Liver (tissue), 9 donors: Measurements from ENCODE around the gene SPTBN2. TPM values are rescaled to one million over a fixed set of nuclear protein-coding genes. Genes with fewer than 3 reads are reported as not detected.

Source experiments
- DNase-seq: peaks from one replicate; pipeline ENCODE4 v3.0.0-alpha.2; 2017; ENCODE audit warnings: low spot score
- H3K27ac ChIP-seq, 2 donors: one replicate each; pipeline ENCODE4 v1.7.0; 2013; ENCODE audit warnings: inconsistent platforms in 2 of 2, low read length in 2 of 2, control low read depth in 1 of 2, low read depth in 1 of 2, mild to moderate bottlenecking in 1 of 2
- H3K27me3 ChIP-seq, 4 donors: one replicate each; pipeline versions ENCODE4 v1.6.1 to v1.7.0; 2013; ENCODE audit warnings: low read length in 3 of 4, inconsistent platforms in 1 of 4, mild to moderate bottlenecking in 1 of 4, moderate library complexity in 1 of 4; ENCODE audit not compliant: control insufficient read depth in 4 of 4, insufficient read depth in 4 of 4
- H3K36me3 ChIP-seq, 4 donors: one replicate each; pipeline versions ENCODE4 v1.6.1 to v1.7.0; 2013; ENCODE audit warnings: low read length in 3 of 4, mild to moderate bottlenecking in 3 of 4, low read depth in 1 of 4, moderate library complexity in 1 of 4; ENCODE audit not compliant: control insufficient read depth in 4 of 4, insufficient read depth in 3 of 4
- H3K4me1 ChIP-seq, 4 donors: one replicate each; pipeline versions ENCODE4 v1.6.1 to v1.7.0; 2013; ENCODE audit warnings: low read length in 3 of 4, mild to moderate bottlenecking in 3 of 4, moderate library complexity in 1 of 4; ENCODE audit not compliant: control insufficient read depth in 4 of 4, insufficient read depth in 4 of 4
- H3K4me3 ChIP-seq, 3 donors: one replicate each; pipeline versions ENCODE4 v1.6.1 to v1.7.0; 2013; ENCODE audit warnings: low read length in 3 of 3, control low read depth in 1 of 3, low read depth in 1 of 3, mild to moderate bottlenecking in 1 of 3
- H3K9ac ChIP-seq, 2 donors: one replicate each; pipeline ENCODE4 v1.7.0; 2013; ENCODE audit warnings: low read length in 2 of 2, mild to moderate bottlenecking in 2 of 2, moderate library complexity in 2 of 2, control low read depth in 1 of 2, low read depth in 1 of 2
- H3K9me3 ChIP-seq, 4 donors: one replicate each; pipeline versions ENCODE4 v1.6.1 to v1.7.0; 2013; ENCODE audit warnings: low read length in 3 of 4; ENCODE audit not compliant: control insufficient read depth in 4 of 4
- ATF3 ChIP-seq: IDR thresholded peaks from 2 replicates; pipeline ENCODE4 v1.6.1; 2016; ENCODE audit warnings: antibody characterized with exemption
- EGR1 ChIP-seq, 2 donors: IDR thresholded peaks; 2 replicates each; pipeline ENCODE4 v1.6.1; 2016 to 2018; ENCODE audit warnings: antibody characterized with exemption in 2 of 2, low read depth in 2 of 2
- FOXA1 ChIP-seq: IDR thresholded peaks from 2 replicates; pipeline ENCODE4 v1.6.1; 2016; ENCODE audit warnings: antibody characterized with exemption
- FOXA2 ChIP-seq: IDR thresholded peaks from 2 replicates; pipeline ENCODE4 v1.6.1; 2016; ENCODE audit warnings: antibody characterized with exemption
- GABPA ChIP-seq, 2 donors: IDR thresholded peaks in 1 of 2; conservative IDR thresholded peaks in 1 of 2; 2 replicates each; pipeline ENCODE4 v1.6.1; 2016; ENCODE audit warnings: antibody characterized with exemption in 2 of 2, mild to moderate bottlenecking in 1 of 2, moderate library complexity in 1 of 2
- HNF4A ChIP-seq, 2 donors: conservative IDR thresholded peaks; 2 replicates each; pipeline ENCODE4 v1.6.1; 2016; ENCODE audit warnings: antibody characterized with exemption in 2 of 2, mild to moderate bottlenecking in 2 of 2
- HNF4G ChIP-seq: IDR thresholded peaks from 2 replicates; pipeline ENCODE4 v1.6.1; 2016; ENCODE audit warnings: antibody characterized with exemption
- JUND ChIP-seq, 2 donors: IDR thresholded peaks; 2 replicates each; pipeline ENCODE4 v1.6.1; 2016; ENCODE audit warnings: antibody characterized with exemption in 2 of 2
- MAX ChIP-seq: IDR thresholded peaks from 2 replicates; pipeline ENCODE4 v1.6.1; 2016; ENCODE audit warnings: antibody characterized with exemption
- NR2F2 ChIP-seq: IDR thresholded peaks from 2 replicates; pipeline ENCODE4 v1.6.1; 2016; ENCODE audit warnings: antibody characterized with exemption
- RAD21 ChIP-seq, 2 donors: IDR thresholded peaks; 2 replicates each; pipeline ENCODE4 v1.6.1; 2016; ENCODE audit warnings: antibody characterized with exemption in 2 of 2, mild to moderate bottlenecking in 2 of 2
- RXRA ChIP-seq, 2 donors: IDR thresholded peaks; 2 replicates each; pipeline ENCODE4 v1.6.1; 2017 to 2018; ENCODE audit warnings: antibody characterized with exemption in 2 of 2, mild to moderate bottlenecking in 1 of 2
- SP1 ChIP-seq: IDR thresholded peaks from 2 replicates; pipeline ENCODE4 v1.6.1; 2018; ENCODE audit warnings: antibody characterized with exemption, mild to moderate bottlenecking
- TAF1 ChIP-seq: conservative IDR thresholded peaks from 2 replicates; pipeline ENCODE4 v1.6.1; 2016; ENCODE audit warnings: antibody characterized with exemption, mild to moderate bottlenecking
- YY1 ChIP-seq: IDR thresholded peaks from 2 replicates; pipeline ENCODE4 v1.6.1; 2016; ENCODE audit warnings: antibody characterized with exemption, mild to moderate bottlenecking
- WGBS: extraction: QIAGEN DNeasy Blood & Tissue Kit; methylation state at CpG from one replicate; pipeline ENCODE4 v1.1.7; 2013; 5-methylcytosine and 5-hydroxymethylcytosine counted together
- polyA plus RNA-seq, 2 donors: library from polyadenylated mRNA; stranded (reverse) in 1 of 2; unstranded in 1 of 2; fragments of 200-250 nt in 1 of 2; fragments of >200 nt in 1 of 2; fragmentation: Nextera tagmentation in 1 of 2; extraction: Ambion mirVana in 1 of 2; gene quantifications; one replicate each; pipeline versions ENCODE4 v1.2.1 to v1.2.3, GENCODE V29; 2013 to 2015
- total RNA-seq, 2 donors: library from RNA; depleted of rRNA; stranded (reverse); fragments of >200 nt; gene quantifications; one replicate each; pipeline ENCODE4 v1.2.3, GENCODE V29; 2014
- TF ChIP-seq, protein P1 (sequence below): IDR thresholded peaks from 2 replicates; pipeline ENCODE4 v1.6.1; 2016; ENCODE audit warnings: antibody characterized with exemption
- TF ChIP-seq, protein P2 (sequence below): IDR thresholded peaks from 2 replicates; pipeline ENCODE4 v1.6.1; 2016; ENCODE audit warnings: antibody characterized with exemption, mild to moderate bottlenecking
- TF ChIP-seq, protein P3 (sequence below): fragments of 150-350 bp; IDR thresholded peaks from 2 replicates; pipeline ENCODE4 v1.5.1; 2017; ENCODE audit warnings: improper control_type of control experiment, low read depth, low read length; ENCODE audit not compliant: missing input control
- donor health status: healthy.
- donor health status: healthy.
- donor health status: healthy.
- donor health status: healthy.
- donor health status: healthy.

The SPTBN2 gene
- total and polyA plus RNA-seq, 4 donors: 9.6 to 103 (median 22.6) TPM

DNA sequence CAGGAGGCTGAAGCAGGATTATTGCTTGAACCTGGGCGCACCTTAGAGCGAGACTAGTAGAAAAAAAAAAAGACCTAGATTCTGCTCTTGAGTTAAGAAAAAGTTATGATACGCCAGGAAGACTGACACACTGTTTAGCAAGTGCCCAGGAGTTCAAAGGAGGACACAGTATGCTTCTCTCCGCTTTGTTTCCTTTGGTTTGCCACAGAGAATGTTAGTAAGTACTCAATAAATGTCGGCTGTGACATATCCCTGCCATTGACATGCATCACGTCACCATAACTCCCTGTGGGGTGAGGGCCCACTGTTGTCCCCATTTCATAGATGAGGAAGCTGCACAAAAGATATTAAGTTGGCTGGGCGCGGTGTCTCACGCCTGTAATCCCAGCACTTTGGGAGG is 7.1 kb downstream of the SPTBN2 start:
- Histone ChIP-seq H3K27me3 (no peaks in the 10 kb centered on the region), H3K9ac (no peak overlapping the region), H3K4me3 (no peak overlapping the region), H3K4me1 (peaks cover 7 to 82% (median 66%) of the 10 kb centered on the region in 4 donors), H3K9me3 (no peaks in the 10 kb centered on the region), H3K36me3 (no peaks in the 10 kb centered on the region), H3K27ac (no peak overlapping the region)
- no peak for DNase-seq
- 95% methylated on average over 9 of the region's 9 CpGs for WGBS
- TF ChIP-seq RAD21 (IDR thresholded peaks at IDR 0.05): no peak
- TF ChIP-seq JUND (IDR thresholded peaks at IDR 0.05): no peak
- TF ChIP-seq HNF4G: no peak

- Histone ChIP-seq H3K4me3 (no peak overlapping the region), H3K27me3 (no peaks in the 10 kb centered on the region), H3K36me3 (no peaks in the 10 kb centered on the region), H3K27ac (no peak overlapping the region), H3K9ac (no peak overlapping the region), H3K4me1 (peaks cover 7 to 78% (median 64%) of the 10 kb centered on the region in 4 donors), H3K9me3 (no peaks in the 10 kb centered on the region)
- no peak for DNase-seq
- TF ChIP-seq ATF3 (no peak), EGR1 (IDR thresholded peaks at IDR 0.05; ENCODE audit: low read depth in 2 of 2) (no peak), RAD21 (IDR thresholded peaks at IDR 0.05) (no peak), FOXA2 (no peak), YY1 (no peak), FOXA1 (no peak), HNF4A (conservative IDR thresholded peaks at IDR 0.05) (no peak), JUND (IDR thresholded peaks at IDR 0.05) (no peak), HNF4G (no peak), TAF1 (no peak), NR2F2 (no peak), SP1 (no peak), MAX (no peak), RXRA (IDR thresholded peaks at IDR 0.05) (no peak), GABPA (IDR thresholded peaks at IDR 0.05 in 1 of 2, conservative IDR thresholded peaks at IDR 0.05 in 1 of 2) (no peak)
- TF ChIP-seq, protein P1, sequence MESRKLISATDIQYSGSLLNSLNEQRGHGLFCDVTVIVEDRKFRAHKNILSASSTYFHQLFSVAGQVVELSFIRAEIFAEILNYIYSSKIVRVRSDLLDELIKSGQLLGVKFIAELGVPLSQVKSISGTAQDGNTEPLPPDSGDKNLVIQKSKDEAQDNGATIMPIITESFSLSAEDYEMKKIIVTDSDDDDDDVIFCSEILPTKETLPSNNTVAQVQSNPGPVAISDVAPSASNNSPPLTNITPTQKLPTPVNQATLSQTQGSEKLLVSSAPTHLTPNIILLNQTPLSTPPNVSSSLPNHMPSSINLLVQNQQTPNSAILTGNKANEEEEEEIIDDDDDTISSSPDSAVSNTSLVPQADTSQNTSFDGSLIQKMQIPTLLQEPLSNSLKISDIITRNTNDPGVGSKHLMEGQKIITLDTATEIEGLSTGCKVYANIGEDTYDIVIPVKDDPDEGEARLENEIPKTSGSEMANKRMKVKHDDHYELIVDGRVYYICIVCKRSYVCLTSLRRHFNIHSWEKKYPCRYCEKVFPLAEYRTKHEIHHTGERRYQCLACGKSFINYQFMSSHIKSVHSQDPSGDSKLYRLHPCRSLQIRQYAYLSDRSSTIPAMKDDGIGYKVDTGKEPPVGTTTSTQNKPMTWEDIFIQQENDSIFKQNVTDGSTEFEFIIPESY: no peak
- TF ChIP-seq, protein P2, sequence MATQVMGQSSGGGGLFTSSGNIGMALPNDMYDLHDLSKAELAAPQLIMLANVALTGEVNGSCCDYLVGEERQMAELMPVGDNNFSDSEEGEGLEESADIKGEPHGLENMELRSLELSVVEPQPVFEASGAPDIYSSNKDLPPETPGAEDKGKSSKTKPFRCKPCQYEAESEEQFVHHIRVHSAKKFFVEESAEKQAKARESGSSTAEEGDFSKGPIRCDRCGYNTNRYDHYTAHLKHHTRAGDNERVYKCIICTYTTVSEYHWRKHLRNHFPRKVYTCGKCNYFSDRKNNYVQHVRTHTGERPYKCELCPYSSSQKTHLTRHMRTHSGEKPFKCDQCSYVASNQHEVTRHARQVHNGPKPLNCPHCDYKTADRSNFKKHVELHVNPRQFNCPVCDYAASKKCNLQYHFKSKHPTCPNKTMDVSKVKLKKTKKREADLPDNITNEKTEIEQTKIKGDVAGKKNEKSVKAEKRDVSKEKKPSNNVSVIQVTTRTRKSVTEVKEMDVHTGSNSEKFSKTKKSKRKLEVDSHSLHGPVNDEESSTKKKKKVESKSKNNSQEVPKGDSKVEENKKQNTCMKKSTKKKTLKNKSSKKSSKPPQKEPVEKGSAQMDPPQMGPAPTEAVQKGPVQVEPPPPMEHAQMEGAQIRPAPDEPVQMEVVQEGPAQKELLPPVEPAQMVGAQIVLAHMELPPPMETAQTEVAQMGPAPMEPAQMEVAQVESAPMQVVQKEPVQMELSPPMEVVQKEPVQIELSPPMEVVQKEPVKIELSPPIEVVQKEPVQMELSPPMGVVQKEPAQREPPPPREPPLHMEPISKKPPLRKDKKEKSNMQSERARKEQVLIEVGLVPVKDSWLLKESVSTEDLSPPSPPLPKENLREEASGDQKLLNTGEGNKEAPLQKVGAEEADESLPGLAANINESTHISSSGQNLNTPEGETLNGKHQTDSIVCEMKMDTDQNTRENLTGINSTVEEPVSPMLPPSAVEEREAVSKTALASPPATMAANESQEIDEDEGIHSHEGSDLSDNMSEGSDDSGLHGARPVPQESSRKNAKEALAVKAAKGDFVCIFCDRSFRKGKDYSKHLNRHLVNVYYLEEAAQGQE: no peak
- TF ChIP-seq, protein P3, sequence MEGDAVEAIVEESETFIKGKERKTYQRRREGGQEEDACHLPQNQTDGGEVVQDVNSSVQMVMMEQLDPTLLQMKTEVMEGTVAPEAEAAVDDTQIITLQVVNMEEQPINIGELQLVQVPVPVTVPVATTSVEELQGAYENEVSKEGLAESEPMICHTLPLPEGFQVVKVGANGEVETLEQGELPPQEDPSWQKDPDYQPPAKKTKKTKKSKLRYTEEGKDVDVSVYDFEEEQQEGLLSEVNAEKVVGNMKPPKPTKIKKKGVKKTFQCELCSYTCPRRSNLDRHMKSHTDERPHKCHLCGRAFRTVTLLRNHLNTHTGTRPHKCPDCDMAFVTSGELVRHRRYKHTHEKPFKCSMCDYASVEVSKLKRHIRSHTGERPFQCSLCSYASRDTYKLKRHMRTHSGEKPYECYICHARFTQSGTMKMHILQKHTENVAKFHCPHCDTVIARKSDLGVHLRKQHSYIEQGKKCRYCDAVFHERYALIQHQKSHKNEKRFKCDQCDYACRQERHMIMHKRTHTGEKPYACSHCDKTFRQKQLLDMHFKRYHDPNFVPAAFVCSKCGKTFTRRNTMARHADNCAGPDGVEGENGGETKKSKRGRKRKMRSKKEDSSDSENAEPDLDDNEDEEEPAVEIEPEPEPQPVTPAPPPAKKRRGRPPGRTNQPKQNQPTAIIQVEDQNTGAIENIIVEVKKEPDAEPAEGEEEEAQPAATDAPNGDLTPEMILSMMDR: no peak
- WGBS: 89% methylated on average over 13 of the region's 13 CpGs
Measured at GRCh38 chr11:66720899-66721470, 8.0 kb downstream of the SPTBN2 start.
